Lung (tissue), 12 donors: Measurements from ENCODE around the gene CD46. TPM values are rescaled to one million over a fixed set of nuclear protein-coding genes. Genes with fewer than 3 reads are reported as not detected.

Source experiments
- ATAC-seq: fragments of 200-7000 bp; cut with Tn5 transposase; one replicate; pipeline ENCODE4 v1.9.1; 2020; ENCODE audit warnings: moderate number of reproducible peaks; ENCODE audit not compliant: insufficient read depth, low FRiP score
- DNase-seq, 3 donors: peaks; one replicate each; pipeline ENCODE4 v3.0.0-alpha.2; 2013 to 2017
- H3K27ac ChIP-seq, 2 donors: one replicate each; pipeline ENCODE4 v1.5.1; 2013; ENCODE audit warnings: mild to moderate bottlenecking in 2 of 2, moderate library complexity in 2 of 2, control low read depth in 1 of 2, inconsistent platforms in 1 of 2, low read depth in 1 of 2, low read length in 1 of 2
- H3K27me3 ChIP-seq, 3 donors: one replicate each; pipeline ENCODE4 v1.5.1; 2013; ENCODE audit warnings: low read length in 2 of 3; ENCODE audit not compliant: control insufficient read depth in 3 of 3, insufficient read depth in 3 of 3
- H3K36me3 ChIP-seq, 4 donors: one replicate each; pipeline ENCODE4 v1.5.1; 2013; ENCODE audit warnings: low read length in 4 of 4, mild to moderate bottlenecking in 1 of 4, moderate library complexity in 1 of 4; ENCODE audit not compliant: control insufficient read depth in 4 of 4, insufficient read depth in 4 of 4
- H3K4me1 ChIP-seq, 5 donors: one replicate each; pipeline ENCODE4 v1.5.1; 2013; ENCODE audit warnings: low read length in 5 of 5, mild to moderate bottlenecking in 2 of 5, moderate library complexity in 1 of 5; ENCODE audit not compliant: control insufficient read depth in 5 of 5, insufficient read depth in 5 of 5
- H3K4me3 ChIP-seq: one replicate; pipeline ENCODE4 v1.5.1; 2013; ENCODE audit warnings: mild to moderate bottlenecking, control low read depth, moderate library complexity
- H3K9ac ChIP-seq, 2 donors: one replicate each; pipeline ENCODE4 v1.5.1; 2013; ENCODE audit warnings: low read length in 2 of 2, control low read depth in 1 of 2; ENCODE audit not compliant: insufficient read depth in 1 of 2
- H3K9me3 ChIP-seq, 4 donors: one replicate each; pipeline ENCODE4 v1.5.1; 2013; ENCODE audit warnings: low read length in 3 of 4, mild to moderate bottlenecking in 1 of 4, moderate library complexity in 1 of 4; ENCODE audit not compliant: control insufficient read depth in 4 of 4, insufficient read depth in 3 of 4
- WGBS, 2 donors: extraction: QIAGEN DNeasy Blood & Tissue Kit; methylation state at CpG; one replicate each; pipeline ENCODE4 v1.1.7; 2013; 5-methylcytosine and 5-hydroxymethylcytosine counted together
- polyA plus RNA-seq, 2 donors: library from polyadenylated mRNA; stranded (reverse); fragments of 200-250 nt; gene quantifications; one replicate each; pipeline ENCODE4 v1.2.1, GENCODE V29; 2013
- total RNA-seq, 2 donors: library from RNA; depleted of rRNA in 1 of 2; stranded (reverse); fragments of >200 nt in 1 of 2; gene quantifications; one replicate each; pipeline ENCODE4 v1.2.1, GENCODE V29; 2014 to 2021
- TF ChIP-seq, protein P1 (sequence below): IDR thresholded peaks from 2 replicates; pipeline ENCODE4 v1.5.1; 2012; ENCODE audit warnings: mild to moderate bottlenecking; ENCODE audit errors: control extremely low read depth, extremely low read depth
- donor health status: control.
- donor health status: control.
- donor health status: Bipolar disorder and iron deficiency.
- donor health status: healthy.
- donor health status: DM: yes; HTN: yes; CAD: no.

The CD46 gene
- total and polyA plus RNA-seq, 4 donors = 157 to 420 (median 215) TPM

- H3K4me1 ChIP-seq = peaks cover 3 to 27% (median 11%) of the 10 kb centered on the region in 5 donors
- 57 to 80% methylated on average over 7 of the region's 7 CpGs for WGBS, 2 donors
These were observed 1.8 kb downstream of the CD46 start for GRCh38 chr1:207753611-207754010.

DNA sequence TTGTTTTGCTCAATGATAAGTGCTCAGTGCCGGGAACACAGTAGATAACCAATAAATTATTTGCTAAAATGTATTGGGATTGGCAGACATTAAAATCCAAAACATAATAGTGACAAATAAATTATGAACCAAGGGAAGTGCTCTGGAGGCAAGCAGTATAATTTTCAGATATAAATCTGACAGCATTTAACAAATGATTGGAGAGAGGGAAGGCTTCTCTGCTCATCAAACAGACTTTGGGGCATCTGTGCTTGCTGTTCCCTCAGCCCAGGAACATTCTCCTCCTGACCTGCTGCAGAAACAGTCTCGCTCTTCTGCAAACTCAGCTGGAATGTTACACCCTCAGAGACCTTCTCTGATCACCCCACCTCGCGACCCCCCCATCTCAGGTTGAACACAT lies 2.2 kb downstream of the CD46 start:
- peaks cover 3 to 27% (median 11%) of the 10 kb centered on the region in 5 donors for H3K4me1 ChIP-seq
- TF ChIP-seq, protein P1, sequence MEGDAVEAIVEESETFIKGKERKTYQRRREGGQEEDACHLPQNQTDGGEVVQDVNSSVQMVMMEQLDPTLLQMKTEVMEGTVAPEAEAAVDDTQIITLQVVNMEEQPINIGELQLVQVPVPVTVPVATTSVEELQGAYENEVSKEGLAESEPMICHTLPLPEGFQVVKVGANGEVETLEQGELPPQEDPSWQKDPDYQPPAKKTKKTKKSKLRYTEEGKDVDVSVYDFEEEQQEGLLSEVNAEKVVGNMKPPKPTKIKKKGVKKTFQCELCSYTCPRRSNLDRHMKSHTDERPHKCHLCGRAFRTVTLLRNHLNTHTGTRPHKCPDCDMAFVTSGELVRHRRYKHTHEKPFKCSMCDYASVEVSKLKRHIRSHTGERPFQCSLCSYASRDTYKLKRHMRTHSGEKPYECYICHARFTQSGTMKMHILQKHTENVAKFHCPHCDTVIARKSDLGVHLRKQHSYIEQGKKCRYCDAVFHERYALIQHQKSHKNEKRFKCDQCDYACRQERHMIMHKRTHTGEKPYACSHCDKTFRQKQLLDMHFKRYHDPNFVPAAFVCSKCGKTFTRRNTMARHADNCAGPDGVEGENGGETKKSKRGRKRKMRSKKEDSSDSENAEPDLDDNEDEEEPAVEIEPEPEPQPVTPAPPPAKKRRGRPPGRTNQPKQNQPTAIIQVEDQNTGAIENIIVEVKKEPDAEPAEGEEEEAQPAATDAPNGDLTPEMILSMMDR = no peak
- no peak overlapping the region for H3K4me3 ChIP-seq
- H3K27me3 ChIP-seq = no peaks in the 10 kb centered on the region
- no peaks in the 10 kb centered on the region for H3K9me3 ChIP-seq
- DNase-seq (no peak), ATAC-seq (no peak)
- H3K27ac ChIP-seq = peak overlapping the region in 1 of 2 donors; percentile 11
- WGBS, 2 donors = 53 to 61% methylated on average over 4 of the region's 4 CpGs
- H3K36me3 ChIP-seq = peaks cover 2 to 7% (median 3%) of the 10 kb centered on the region in 4 donors
- H3K9ac ChIP-seq = no peak overlapping the region

More at GRCh38 chr1:207753611-207754010, 1.8 kb downstream of the CD46 start:
- Histone ChIP-seq H3K27ac (no peak overlapping the region), H3K27me3 (no peaks in the 10 kb centered on the region), H3K4me3 (no peak overlapping the region), H3K9me3 (no peaks in the 10 kb centered on the region), H3K9ac (no peak overlapping the region), H3K36me3 (peaks cover 2 to 7% (median 3%) of the 10 kb centered on the region in 4 donors)
- no peak for ATAC-seq
- DNase-seq = no peak
- TF ChIP-seq, protein P1 = no peak

- peaks cover 3 to 27% (median 11%) of the 10 kb centered on the region in 5 donors for H3K4me1 ChIP-seq
- no peaks in the 10 kb centered on the region for H3K27me3 ChIP-seq
- H3K9me3 ChIP-seq = no peaks in the 10 kb centered on the region
- ATAC-seq (no peak), DNase-seq (no peak)
- no peak overlapping the region for H3K9ac ChIP-seq
- H3K4me3 ChIP-seq = no peak overlapping the region
- H3K36me3 ChIP-seq = peaks cover 5 to 10% (median 8%) of the 10 kb centered on the region in 4 donors
- WGBS, 2 donors = 43 to 51% methylated on average over 7 of the region's 7 CpGs
- no peak overlapping the region for H3K27ac ChIP-seq
- TF ChIP-seq, protein P1 = no peak
These were observed 3.3 kb downstream of the CD46 start for GRCh38 chr1:207754974-207755700.
